Hippocampal formation (tissue), 2 donors: Measurements from ENCODE around the gene SLC35A1.
"Not testable (repeated sequence)": the region's sequence is repeated elsewhere in the genome, so short reads cannot be mapped to it uniquely, and the experiment has no call there.

Experiments used
- DNase-seq, 2 donors: peaks; one replicate each; lab custom pipeline; 2025; lab: John Stamatoyannopoulos, UW

The SLC35A1 gene

GRCh38 chr6:87472525-87473418, at the start of gene SLC35A1:
Gene SLC35A1, plus strand, starts transcription at chr6:87472974. Its CDS starts 30 bp downstream, at chr6:87473004.
- peak; percentile 84 to 89 for DNase-seq

GRCh38 chr6:87426789-87427188, 46.0 kb upstream of the SLC35A1 start:
- DNase-seq = no peak

- no peak for DNase-seq
Measured at GRCh38 chr6:87430499-87430898, 42.3 kb upstream of the SLC35A1 start.

DNA sequence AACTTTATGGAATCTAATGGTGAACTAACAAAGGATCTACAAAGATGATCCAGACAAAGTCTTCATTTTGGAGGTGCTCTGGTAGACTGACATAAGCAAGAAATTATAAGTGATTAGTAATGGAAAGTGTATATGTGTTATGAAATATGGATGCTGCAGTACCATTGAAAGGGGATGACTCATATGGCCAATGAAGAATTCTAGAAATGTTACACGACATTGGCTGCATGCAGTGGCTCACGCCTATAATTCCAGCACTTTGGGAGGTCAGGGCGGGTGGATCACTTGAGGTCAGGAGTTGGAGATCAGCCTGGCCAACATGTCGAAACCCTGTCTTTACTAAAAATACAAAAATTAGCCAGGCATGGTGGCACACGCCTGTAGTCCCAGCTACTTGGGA, 41.5 kb upstream of the SLC35A1 start:
- DNase-seq = no peak

GRCh38 chr6:87436435-87436834, 36.3 kb upstream of the SLC35A1 start:
- DNase-seq = no peak

GRCh38 chr6:87441711-87442110, 31.1 kb upstream of the SLC35A1 start:
- DNase-seq = no peak

DNA sequence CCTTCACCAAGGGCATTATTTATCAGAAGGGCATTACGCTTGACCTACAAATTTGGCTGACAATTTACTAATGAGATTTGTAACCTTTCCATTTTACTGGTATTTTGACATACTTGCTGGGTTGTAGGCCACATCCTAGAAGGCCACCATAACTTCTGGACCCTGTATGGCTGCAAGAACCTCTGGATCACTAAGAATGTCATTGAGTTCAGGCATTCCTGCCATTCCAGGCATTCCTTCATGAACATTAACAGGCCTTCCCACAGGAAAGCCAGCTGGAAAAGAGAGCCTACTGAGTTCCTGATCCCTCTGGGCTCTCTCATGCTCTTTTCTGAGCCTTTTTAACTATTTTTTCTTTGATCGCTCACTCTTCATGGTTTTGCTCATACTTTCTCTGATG, 28.4 kb upstream of the SLC35A1 start:
- no peak for DNase-seq

DNA sequence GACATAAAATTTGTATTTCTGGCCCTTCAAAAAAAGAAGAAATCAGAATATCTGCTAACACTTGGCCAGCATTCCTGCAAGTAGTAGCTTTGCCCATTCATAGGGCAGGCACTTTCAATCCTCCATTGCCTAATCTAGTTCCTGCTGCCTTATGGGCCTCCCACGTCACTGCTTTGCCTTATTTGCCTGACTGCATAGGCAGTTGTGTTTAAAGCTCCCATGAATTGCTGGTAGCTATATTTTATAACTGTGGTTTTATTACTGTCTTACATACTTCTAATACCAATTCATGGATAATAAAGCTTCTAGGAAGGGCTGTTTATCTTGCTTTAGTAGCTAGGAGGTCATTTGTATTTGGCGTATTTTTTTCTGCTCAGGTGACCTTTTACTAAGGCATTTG, 7.7 kb upstream of the SLC35A1 start:
- DNase-seq = no peak

DNA sequence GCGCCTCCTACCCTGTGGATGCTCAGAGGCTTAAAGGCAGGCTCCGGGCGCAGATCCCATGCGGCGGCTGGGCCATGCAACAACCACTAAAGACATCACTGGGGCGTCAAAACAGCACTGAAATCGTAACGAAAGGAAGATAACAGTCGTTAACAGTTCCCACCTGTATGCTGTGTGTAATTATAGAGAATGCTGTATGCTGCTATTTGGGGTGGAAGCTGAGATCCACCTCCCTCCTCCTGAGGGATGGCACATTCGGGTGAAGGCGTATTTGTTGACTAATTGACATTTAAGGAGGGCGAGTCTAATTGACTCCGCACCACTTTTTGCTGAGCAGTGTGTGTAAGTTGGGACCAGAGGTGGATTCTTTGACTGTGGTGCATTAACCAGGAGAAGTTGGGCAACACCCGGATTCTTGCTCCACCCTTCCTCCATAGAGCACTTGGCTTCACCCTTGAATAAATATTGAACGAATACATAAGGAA, 687 bp downstream of the SLC35A1 start:
- peak in 1 of 2 donors; percentile 49 for DNase-seq

DNA sequence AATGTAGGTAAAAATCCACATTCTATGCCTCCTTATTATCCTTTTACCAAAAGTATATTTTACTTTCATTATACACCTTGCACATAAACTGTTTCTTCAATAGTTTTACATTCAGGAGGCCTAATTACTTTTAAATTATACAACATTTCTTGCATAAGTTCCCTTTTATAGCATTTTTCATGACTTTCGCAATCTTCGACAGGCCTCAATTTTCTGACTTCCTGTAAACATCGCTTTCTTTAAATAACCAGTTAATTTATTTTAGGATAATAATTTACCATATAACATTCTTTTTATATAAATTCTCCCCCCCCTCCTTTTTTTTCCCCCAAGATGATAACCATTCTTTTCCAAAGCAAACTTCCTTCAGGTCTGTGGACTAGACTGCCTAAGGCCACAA, 9.2 kb downstream of the SLC35A1 start:
- no peak for DNase-seq

GRCh38 chr6:87482366-87482765, 9.6 kb downstream of the SLC35A1 start:
- DNase-seq = no peak

DNA sequence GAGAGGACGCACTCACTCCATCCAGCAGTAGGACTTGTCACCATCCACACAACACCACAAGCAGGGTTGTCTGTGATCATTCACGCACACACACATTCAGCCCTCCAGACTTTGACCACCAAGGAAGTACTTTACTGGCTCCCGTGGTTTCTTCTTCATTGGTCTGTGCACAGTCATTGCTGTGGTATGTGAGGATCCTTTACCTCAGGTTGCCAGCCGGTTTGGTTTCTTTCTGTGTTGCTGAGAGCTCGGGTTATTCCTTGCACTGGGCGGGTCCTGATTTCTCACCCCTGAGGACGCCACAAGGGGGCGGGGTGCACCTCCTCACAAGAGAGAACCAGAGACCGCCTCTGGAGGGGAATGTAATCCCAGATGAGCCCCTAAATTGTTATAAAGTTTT, 11.2 kb downstream of the SLC35A1 start:
- DNase-seq = no peak

DNA sequence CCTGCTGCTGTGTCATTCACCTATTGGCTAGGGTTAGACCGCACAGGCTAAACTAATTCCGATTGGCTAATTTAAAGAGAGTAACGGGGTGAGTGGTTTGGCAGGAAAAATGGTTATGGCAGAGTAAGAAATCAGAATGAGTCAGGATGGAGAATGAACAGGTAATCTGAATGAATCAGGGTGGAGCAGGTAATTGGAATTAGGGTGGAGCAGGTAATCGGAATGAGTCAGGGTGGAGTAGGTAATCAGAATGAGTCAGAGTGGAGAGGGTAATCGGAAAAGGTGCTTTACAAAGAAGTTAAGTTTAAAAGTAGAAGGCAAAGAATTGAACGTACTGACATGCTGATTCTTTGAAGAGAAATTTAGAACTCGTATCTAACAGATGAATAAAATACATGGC, 11.7 kb downstream of the SLC35A1 start:
- DNase-seq = no peak

GRCh38 chr6:87487555-87487954, 14.8 kb downstream of the SLC35A1 start:
- no peak for DNase-seq

DNA sequence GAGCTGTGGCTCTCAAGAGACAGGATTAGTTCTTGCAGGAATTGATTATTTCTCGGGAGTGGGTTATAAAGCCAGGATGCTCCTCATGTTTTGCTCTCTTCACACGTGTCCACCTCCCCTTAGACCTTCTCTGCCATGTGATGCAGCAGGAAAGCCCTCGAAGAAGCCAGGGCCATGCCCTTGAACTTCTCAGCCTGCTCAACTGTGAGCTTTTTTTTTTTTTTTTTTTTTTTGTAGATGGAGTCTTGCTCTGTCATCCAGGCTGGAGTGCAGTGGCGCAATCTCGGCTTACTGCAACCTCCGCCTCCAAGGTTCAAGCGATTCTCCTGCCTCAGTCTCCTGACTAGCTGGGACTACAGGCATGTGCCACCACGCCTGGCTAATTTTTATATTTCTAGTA, 16.6 kb downstream of the SLC35A1 start:
- DNase-seq = not testable (repeated sequence)

DNA sequence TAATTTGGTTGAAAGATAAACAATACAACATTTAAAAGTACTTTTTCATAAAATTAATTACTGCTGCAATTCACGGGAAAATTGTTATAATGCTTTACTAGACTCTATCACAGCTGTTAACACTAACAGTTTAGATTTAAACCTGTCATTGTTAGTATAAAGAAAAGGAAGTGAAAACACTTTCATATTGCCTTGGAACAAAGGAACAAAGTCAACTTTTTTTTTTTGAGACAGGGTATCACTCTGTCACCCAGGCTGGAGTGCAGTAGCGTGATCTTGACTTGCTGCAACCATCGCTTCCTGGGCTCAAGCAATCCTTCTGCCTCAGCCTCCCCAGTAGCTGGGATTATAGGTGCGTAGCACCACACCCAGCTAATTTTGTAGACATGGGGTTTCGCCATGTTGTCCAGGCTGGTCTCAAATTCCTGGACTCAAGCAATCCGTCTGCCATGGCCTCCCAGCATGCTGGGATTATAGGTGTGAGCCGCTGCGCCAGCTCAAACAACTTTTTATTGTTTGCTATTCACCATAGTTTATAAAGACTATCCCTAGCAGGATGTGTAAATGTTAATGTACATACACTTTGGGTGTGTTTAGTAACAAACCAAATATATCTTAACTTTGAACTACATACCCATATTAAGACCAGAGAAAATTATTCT, 22.1 kb downstream of the SLC35A1 start:
- no peak for DNase-seq

- no peak for DNase-seq
Measured at GRCh38 chr6:87498048-87498447, 25.3 kb downstream of the SLC35A1 start.

DNA sequence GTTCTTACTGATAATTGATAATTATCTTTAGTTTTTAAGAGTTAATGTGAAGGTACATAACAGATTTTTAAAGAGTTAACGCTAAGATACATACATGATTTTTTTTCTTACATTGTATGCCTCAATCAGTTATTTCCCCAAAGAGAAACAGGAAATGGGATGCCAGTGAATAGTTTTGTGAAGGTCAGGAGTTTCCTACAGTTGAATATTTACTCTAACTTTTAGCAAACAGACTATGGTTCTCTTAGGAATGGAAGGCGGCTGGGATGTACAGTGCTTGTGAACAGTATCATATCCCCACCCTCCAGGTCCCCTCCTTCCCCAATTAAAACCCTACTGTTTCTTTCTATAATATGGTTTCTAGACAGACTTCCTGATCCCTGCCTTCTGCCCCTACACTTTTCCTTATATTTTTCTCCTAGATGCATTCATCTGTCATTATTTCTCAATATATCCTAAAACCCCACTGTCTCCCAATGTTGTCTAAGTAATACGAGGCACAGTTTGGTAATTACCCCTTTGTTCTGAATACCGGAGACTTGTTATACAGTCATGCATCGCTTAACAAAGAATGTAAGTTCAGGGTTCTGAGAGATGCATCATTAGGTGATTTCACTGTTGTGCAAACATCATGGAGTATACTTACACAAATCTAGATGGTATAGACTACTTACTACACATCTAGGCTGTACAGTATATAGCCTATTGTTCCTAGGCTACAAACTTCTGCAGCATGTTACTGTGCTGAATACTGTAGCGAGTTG, 29.2 kb downstream of the SLC35A1 start:
- DNase-seq = no peak

DNA sequence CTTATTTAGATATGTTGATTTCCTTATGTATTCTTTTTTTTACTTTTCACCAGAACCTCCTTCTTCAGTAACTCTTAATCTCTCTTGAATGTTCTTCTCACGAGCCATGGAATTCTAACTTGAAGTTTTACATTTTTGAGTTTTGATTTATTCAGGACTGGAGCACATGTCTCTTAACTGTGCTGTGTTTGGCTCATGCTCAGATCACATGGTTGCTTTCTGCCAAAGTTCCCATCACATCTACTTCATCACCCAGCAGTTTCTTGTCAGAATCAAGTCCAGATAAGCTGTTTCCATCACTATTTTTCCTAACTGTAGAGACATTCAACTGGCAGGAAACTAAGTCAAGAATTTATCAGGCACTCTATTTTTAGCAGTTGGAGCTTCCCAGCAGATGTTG, 31.7 kb downstream of the SLC35A1 start:
- DNase-seq = no peak

- DNase-seq = no peak
Measured at GRCh38 chr6:87514831-87515230, 42.1 kb downstream of the SLC35A1 start.

GRCh38 chr6:87518453-87518852, 45.7 kb downstream of the SLC35A1 start:
- DNase-seq = no peak

GRCh38 chr6:87522686-87523085, 49.9 kb downstream of the SLC35A1 start:
- DNase-seq = no peak
